ENCODE measurements around the gene ARHGDIG. TPM values are rescaled to one million over a fixed set of nuclear protein-coding genes. Genes with fewer than 3 reads are reported as not detected.

The ARHGDIG gene
- total RNA-seq, 2 experiments from 2014 or later = 0.42 TPM; not detected in 1

- no peak overlapping the region for H3K27ac Mint-ChIP-seq
- CTCF ChIA-PET = no interaction called here
- H3K4me1 Mint-ChIP-seq (ENCODE audit: low read depth) = no peaks in the 10 kb centered on the region
- H3K4me3 Mint-ChIP-seq = no peak overlapping the region
- no peaks in the 10 kb centered on the region for H3K9me3 ChIP-seq (ENCODE audit: control insufficient read depth in 1 of 2, insufficient read depth in 1 of 2, low read length in 2 of 2)
- H3K27ac ChIP-seq (ENCODE audit: low read depth in 1 of 2, low read length in 2 of 2) = no peak overlapping the region
- DNase-seq (no peak), ATAC-seq (ENCODE audit: poor library complexity) (no peak)
- H3K27me3 ChIP-seq (ENCODE audit: control insufficient read depth in 1 of 2, insufficient read depth in 2 of 2, low read length in 2 of 2) = no peaks in the 10 kb centered on the region
- POLR2A ChIA-PET = no interaction called here
- TF ChIP-seq, protein P1, sequence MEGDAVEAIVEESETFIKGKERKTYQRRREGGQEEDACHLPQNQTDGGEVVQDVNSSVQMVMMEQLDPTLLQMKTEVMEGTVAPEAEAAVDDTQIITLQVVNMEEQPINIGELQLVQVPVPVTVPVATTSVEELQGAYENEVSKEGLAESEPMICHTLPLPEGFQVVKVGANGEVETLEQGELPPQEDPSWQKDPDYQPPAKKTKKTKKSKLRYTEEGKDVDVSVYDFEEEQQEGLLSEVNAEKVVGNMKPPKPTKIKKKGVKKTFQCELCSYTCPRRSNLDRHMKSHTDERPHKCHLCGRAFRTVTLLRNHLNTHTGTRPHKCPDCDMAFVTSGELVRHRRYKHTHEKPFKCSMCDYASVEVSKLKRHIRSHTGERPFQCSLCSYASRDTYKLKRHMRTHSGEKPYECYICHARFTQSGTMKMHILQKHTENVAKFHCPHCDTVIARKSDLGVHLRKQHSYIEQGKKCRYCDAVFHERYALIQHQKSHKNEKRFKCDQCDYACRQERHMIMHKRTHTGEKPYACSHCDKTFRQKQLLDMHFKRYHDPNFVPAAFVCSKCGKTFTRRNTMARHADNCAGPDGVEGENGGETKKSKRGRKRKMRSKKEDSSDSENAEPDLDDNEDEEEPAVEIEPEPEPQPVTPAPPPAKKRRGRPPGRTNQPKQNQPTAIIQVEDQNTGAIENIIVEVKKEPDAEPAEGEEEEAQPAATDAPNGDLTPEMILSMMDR (IDR thresholded peaks at IDR 0.05) = no peak
- H3K4me1 ChIP-seq (ENCODE audit: insufficient read depth, low read length) = no peaks in the 10 kb centered on the region
- H3K4me3 ChIP-seq (ENCODE audit: low read length) = no peak overlapping the region
- H3K36me3 ChIP-seq (ENCODE audit: insufficient read depth, low read length) = peaks cover 50% of the 10 kb centered on the region
- no peaks in the 10 kb centered on the region for H3K27me3 Mint-ChIP-seq
- intact Hi-C loops (cut with DNase I, micrococcal nuclease) = no loop called here
- no peaks in the 10 kb centered on the region for H3K9me3 Mint-ChIP-seq
- peaks cover 25% of the 10 kb centered on the region for H3K36me3 Mint-ChIP-seq (ENCODE audit: low read depth)
These were observed 15.9 kb downstream of the ARHGDIG start for GRCh38 chr16:296276-296675.

DNA sequence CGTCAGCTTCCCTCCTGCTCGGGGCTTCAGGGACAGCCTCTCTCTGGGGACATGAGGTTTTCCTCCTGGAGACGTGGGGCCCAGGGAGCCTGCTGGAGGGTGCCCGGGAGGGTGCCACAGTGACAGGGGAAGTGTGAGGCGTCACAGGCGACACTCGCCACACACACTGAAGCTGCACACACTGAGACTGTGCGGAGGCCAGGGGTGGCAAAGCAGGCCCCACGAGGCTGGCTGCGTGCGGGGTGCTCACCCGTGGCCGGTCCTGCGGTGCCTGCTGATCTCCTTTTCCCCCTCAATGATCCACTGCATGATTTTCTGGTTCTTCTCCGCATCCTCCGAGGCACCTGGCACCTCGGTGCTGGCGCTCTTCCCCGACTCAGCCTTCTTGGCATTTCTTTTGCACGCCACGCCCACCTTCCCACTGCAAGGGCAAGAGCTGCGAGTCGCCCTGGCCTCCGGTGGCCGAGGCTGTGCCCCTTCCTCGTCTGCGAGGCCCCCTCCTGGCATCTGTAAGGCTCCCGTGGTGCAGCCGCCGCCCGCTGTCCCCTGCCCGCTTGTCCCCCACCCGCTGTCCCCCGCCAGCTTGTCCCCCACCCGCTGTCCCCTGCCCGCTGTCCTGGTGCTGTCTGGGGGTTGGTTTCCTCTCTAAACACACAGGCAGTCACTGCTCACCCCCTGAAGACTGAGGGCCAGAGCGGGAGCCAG lies 16.6 kb downstream of the ARHGDIG start:
- no peak overlapping the region for H3K4me3 Mint-ChIP-seq
- POLR2A ChIA-PET = no interaction called here
- no peaks in the 10 kb centered on the region for H3K9me3 Mint-ChIP-seq
- CTCF ChIA-PET = no interaction called here
- no peaks in the 10 kb centered on the region for H3K4me1 Mint-ChIP-seq (ENCODE audit: low read depth)
- Histone ChIP-seq H3K27me3 (ENCODE audit: control insufficient read depth in 1 of 2, insufficient read depth in 2 of 2, low read length in 2 of 2) (no peaks in the 10 kb centered on the region), H3K9me3 (ENCODE audit: control insufficient read depth in 1 of 2, insufficient read depth in 1 of 2, low read length in 2 of 2) (no peaks in the 10 kb centered on the region), H3K36me3 (ENCODE audit: insufficient read depth, low read length) (peaks cover 48% of the 10 kb centered on the region), H3K27ac (ENCODE audit: low read depth in 1 of 2, low read length in 2 of 2) (no peak overlapping the region), H3K4me1 (ENCODE audit: insufficient read depth, low read length) (no peaks in the 10 kb centered on the region), H3K4me3 (ENCODE audit: low read length) (no peak overlapping the region)
- H3K27ac Mint-ChIP-seq = no peak overlapping the region
- peaks cover 25% of the 10 kb centered on the region for H3K36me3 Mint-ChIP-seq (ENCODE audit: low read depth)
- no peak for DNase-seq
- intact Hi-C loops (cut with DNase I, micrococcal nuclease) = no loop called here
- no peaks in the 10 kb centered on the region for H3K27me3 Mint-ChIP-seq
- TF ChIP-seq, protein P1 (IDR thresholded peaks at IDR 0.05) = no peak
- no peak for ATAC-seq (ENCODE audit: poor library complexity)

- Mint-ChIP-seq H3K27me3 (no peaks in the 10 kb centered on the region), H3K9me3 (no peaks in the 10 kb centered on the region), H3K4me1 (ENCODE audit: low read depth) (no peaks in the 10 kb centered on the region), H3K27ac (no peak overlapping the region), H3K4me3 (no peak overlapping the region), H3K36me3 (ENCODE audit: low read depth) (peaks cover 20% of the 10 kb centered on the region)
- Histone ChIP-seq H3K4me1 (ENCODE audit: insufficient read depth, low read length) (no peaks in the 10 kb centered on the region), H3K9me3 (ENCODE audit: control insufficient read depth in 1 of 2, insufficient read depth in 1 of 2, low read length in 2 of 2) (no peaks in the 10 kb centered on the region), H3K36me3 (ENCODE audit: insufficient read depth, low read length) (peaks cover 48% of the 10 kb centered on the region), H3K4me3 (ENCODE audit: low read length) (no peak overlapping the region), H3K27me3 (ENCODE audit: control insufficient read depth in 1 of 2, insufficient read depth in 2 of 2, low read length in 2 of 2) (no peaks in the 10 kb centered on the region), H3K27ac (ENCODE audit: low read depth in 1 of 2, low read length in 2 of 2) (no peak overlapping the region)
- intact Hi-C loops (cut with DNase I, micrococcal nuclease) = no loop called here
- ATAC-seq (ENCODE audit: poor library complexity) = no peak
- no peak for DNase-seq
- TF ChIP-seq, protein P1 (IDR thresholded peaks at IDR 0.05) = no peak
- CTCF ChIA-PET = interaction anchor here (0.6 kb wide), 1 partner anchor 159 kb away, joined by 4 read pairs; no protein-coding TSS in a partner anchor
- POLR2A ChIA-PET = no interaction called here
These were observed 17.4 kb downstream of the ARHGDIG start for GRCh38 chr16:297832-298231.
